ENCODE results near the gene NUBPL.
"Not testable (repeated sequence)": the region's sequence is repeated elsewhere in the genome, so short reads cannot be mapped to it uniquely, and the experiment has no call there.

Gene NUBPL

GRCh38 chr14:31677630-31678029, 116.4 kb downstream of the NUBPL start:
- no peak for DNase-seq (ENCODE audit: low read depth)

- DNase-seq (ENCODE audit: low read depth): no peak
These were observed 117.4 kb downstream of the NUBPL start for GRCh38 chr14:31678421-31679249.

- DNase-seq (ENCODE audit: low read depth): no peak
These were observed 121.6 kb downstream of the NUBPL start for GRCh38 chr14:31682768-31683167.

- DNase-seq (ENCODE audit: low read depth): no peak
These were observed 126.5 kb downstream of the NUBPL start for GRCh38 chr14:31687726-31688125.

GRCh38 chr14:31690056-31690455, 128.9 kb downstream of the NUBPL start:
- no peak for DNase-seq (ENCODE audit: low read depth)

GRCh38 chr14:31692376-31692781, 131.2 kb downstream of the NUBPL start:
- DNase-seq (ENCODE audit: low read depth): no peak

GRCh38 chr14:31696378-31696777, 135.2 kb downstream of the NUBPL start:
- no peak for DNase-seq (ENCODE audit: low read depth)

- DNase-seq (ENCODE audit: low read depth): no peak
These were observed 138.6 kb downstream of the NUBPL start for GRCh38 chr14:31699809-31700208.

- no peak for DNase-seq (ENCODE audit: low read depth)
These were observed 139.3 kb downstream of the NUBPL start for GRCh38 chr14:31700282-31701074.

- DNase-seq (ENCODE audit: low read depth): no peak
These were observed 140.9 kb downstream of the NUBPL start for GRCh38 chr14:31702130-31702529.

GRCh38 chr14:31703056-31703455, 141.9 kb downstream of the NUBPL start:
- DNase-seq (ENCODE audit: low read depth): no peak

GRCh38 chr14:31705731-31706130, 144.5 kb downstream of the NUBPL start:
- DNase-seq (ENCODE audit: low read depth): no peak

GRCh38 chr14:31708661-31709060, 147.5 kb downstream of the NUBPL start:
- not testable (repeated sequence) for DNase-seq (ENCODE audit: low read depth)

GRCh38 chr14:31712244-31713127, 151.3 kb downstream of the NUBPL start:
- no peak for DNase-seq (ENCODE audit: low read depth)

GRCh38 chr14:31716208-31716607, 155.0 kb downstream of the NUBPL start:
- no peak for DNase-seq (ENCODE audit: low read depth)

GRCh38 chr14:31717294-31718085, 156.3 kb downstream of the NUBPL start:
- DNase-seq (ENCODE audit: low read depth): no peak

- DNase-seq (ENCODE audit: low read depth): no peak
These were observed 157.4 kb downstream of the NUBPL start for GRCh38 chr14:31718585-31718984.

- DNase-seq (ENCODE audit: low read depth): no peak
These were observed 157.8 kb downstream of the NUBPL start for GRCh38 chr14:31718985-31719384.

GRCh38 chr14:31726337-31726736, 165.1 kb downstream of the NUBPL start:
- no peak for DNase-seq (ENCODE audit: low read depth)

GRCh38 chr14:31727797-31728196, 166.6 kb downstream of the NUBPL start:
- DNase-seq (ENCODE audit: low read depth): no peak

- DNase-seq (ENCODE audit: low read depth): no peak
These were observed 179.5 kb downstream of the NUBPL start for GRCh38 chr14:31740688-31741087.
